ENCODE results near the gene EFCAB8.
A peak's percentile ranks its signal among the peaks of the same experiment; 100 is the strongest.
"Not testable (repeated sequence)": the region's sequence is repeated elsewhere in the genome, so short reads cannot be mapped to it uniquely, and the experiment has no call there.

Gene EFCAB8

DNA sequence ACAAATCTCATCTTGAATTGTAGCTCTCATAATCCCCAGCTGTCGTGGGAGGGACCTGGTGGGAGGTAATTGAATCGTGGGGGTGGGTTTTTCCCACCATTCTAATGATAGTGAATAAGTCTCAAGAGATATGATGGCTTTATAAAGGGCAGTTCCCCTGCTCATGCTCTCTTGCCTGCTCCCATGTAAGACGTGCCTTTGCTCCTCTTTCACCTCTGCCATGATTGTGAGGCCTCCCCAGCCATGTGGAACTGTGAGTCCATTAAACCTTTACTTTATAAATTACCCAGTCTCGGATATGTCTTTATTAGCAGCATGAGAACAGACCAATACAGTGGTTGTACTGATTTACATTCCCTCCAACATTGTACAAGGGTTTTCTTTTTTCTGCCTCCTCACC, 75.9 kb downstream of the EFCAB8 start:
- Mint-ChIP-seq H3K4me3 (no peak overlapping the region), H3K36me3 (ENCODE audit: insufficient read depth) (peaks cover 1% of the 10 kb centered on the region), H3K9me3 (no peaks in the 10 kb centered on the region), H3K27ac (no peak overlapping the region), H3K4me1 (ENCODE audit: low read depth in 2 of 2) (no peaks in the 10 kb centered on the region), H3K27me3 (peaks cover 5 to 8% of the 10 kb centered on the region in 2 donors)
- DNase-seq (no peak), ATAC-seq (replicated peaks) (no peak)

DNA sequence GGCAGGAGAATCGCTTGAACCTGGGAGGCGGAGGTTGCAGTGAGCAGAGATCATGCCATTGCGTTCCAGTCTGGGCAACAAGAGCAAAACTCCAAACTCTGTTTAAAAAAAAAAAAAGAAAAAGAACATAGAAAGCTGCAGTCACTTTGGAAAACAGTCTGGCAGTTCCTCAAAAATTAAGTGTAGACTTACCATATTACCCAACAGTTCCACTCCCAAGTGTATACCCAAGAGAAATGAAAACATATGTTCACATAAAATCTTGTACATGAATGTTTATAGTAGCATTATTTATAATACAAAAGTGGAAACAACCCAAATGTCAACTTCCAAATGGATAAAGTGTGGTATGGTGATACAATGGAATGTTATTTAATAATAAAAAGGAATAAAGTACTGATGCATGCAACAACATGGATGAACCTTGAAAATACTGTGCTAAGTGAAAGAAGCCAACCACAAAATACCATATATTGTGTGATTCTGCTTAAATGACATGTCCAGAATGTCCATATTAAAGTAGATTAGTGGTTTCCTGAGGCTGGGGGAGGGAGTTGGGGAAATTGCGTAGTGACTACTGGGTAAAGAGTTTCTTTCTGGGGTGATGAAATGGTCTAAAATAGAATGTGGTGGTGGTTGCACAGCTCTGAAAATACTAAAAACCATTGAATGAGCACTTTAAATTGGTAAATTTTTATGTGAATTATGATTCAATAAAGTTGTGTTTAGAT, 82.6 kb downstream of the EFCAB8 start:
- peaks cover 6% of the 10 kb centered on the region for H3K36me3 Mint-ChIP-seq (ENCODE audit: insufficient read depth)
- H3K4me1 Mint-ChIP-seq (ENCODE audit: low read depth in 2 of 2): peaks cover 6% of the 10 kb centered on the region in 2 donors
- DNase-seq: no peak
- peaks cover 9 to 15% of the 10 kb centered on the region in 2 donors for H3K27me3 Mint-ChIP-seq
- no peak overlapping the region for H3K4me3 Mint-ChIP-seq
- no peak for ATAC-seq (replicated peaks)
- H3K27ac Mint-ChIP-seq: no peak overlapping the region
- no peaks in the 10 kb centered on the region for H3K9me3 Mint-ChIP-seq

DNA sequence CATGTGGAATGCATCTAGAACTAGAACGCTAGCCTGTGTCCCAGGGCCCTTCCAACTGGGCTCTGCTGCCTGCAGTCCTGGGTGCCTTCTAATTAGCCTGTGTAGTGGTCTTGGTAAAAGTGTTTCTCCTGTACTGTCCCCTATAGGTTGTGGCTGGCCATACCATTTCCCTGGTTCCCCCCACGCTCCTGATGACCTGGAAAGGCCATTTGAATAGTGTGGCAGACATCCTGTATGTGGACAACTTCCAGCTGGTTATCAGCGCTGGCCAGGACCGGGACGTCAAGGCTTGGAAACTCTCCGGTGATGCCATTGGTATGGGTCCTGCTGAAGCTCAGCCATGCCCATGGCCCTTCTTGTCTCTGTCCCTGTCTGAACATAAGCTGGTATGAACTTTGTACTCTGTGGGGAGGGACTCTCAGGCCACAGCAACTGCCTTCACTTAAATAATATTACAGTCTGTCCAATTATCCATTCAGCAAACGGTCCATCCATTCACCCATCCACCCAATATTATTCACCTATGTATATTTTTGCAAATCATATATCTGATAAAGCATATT, 84.8 kb downstream of the EFCAB8 start:
- Mint-ChIP-seq H3K4me1 (ENCODE audit: low read depth in 2 of 2) (peaks cover 6% of the 10 kb centered on the region in 2 donors), H3K27ac (no peak overlapping the region), H3K27me3 (peaks cover 9 to 15% of the 10 kb centered on the region in 2 donors), H3K4me3 (no peak overlapping the region), H3K36me3 (ENCODE audit: insufficient read depth) (peaks cover 6% of the 10 kb centered on the region), H3K9me3 (no peaks in the 10 kb centered on the region)
- DNase-seq (no peak), ATAC-seq (replicated peaks) (no peak)

DNA sequence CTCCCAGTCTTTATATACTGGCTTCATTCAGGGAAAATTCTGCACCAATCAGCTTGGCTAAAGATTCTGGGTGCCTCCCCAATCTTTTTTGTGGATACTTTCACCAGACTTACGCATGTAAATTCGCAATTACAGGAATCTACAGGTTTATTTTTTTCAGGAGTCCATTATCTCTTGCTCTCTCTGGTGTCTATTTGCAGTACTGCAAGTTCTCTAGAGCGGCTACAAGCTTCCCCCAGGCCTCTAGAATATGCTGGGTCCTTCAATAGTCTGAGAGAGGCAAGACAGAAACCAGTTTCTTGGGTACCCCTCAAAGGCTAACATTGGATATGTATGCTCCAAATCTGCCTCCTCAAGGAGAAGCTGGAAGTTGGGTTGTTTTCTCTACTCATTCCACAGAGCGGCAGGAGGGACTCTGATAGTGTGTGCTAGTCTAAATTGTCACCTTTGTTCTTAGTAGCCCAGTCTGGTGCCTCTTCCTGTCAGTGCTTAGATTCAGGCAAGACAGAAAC, 87.0 kb downstream of the EFCAB8 start:
- Mint-ChIP-seq H3K27me3 (no peaks in the 10 kb centered on the region), H3K27ac (peak overlapping the region; percentile 28 to 30), H3K4me3 (no peak overlapping the region), H3K9me3 (no peaks in the 10 kb centered on the region), H3K36me3 (ENCODE audit: insufficient read depth) (peaks cover 2% of the 10 kb centered on the region), H3K4me1 (ENCODE audit: low read depth in 2 of 2) (peaks cover 6 to 11% of the 10 kb centered on the region in 2 donors)
- ATAC-seq (replicated peaks) (peak; percentile 85), DNase-seq (peak in 1 of 3 experiments; percentile 21)

DNA sequence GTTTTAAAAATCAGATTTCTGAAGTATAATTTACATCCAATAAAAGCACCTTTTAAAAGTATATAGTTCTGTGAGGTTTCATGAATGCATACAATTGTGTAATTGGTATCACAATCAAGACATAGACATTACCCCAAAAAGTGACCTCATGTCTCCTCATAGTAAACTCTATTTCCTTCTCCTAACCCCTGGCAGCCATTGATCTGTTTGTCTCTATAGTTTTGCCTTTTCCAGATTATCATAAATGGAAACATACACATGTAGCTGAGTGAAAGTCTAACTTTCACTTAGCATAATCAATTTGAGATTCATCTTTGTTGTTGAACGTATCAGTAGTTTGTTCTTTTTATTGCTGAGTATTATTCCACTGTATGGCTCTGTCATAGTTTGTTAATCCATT, 87.9 kb downstream of the EFCAB8 start:
- Mint-ChIP-seq H3K9me3 (no peaks in the 10 kb centered on the region), H3K36me3 (ENCODE audit: insufficient read depth) (no peaks in the 10 kb centered on the region), H3K4me1 (ENCODE audit: low read depth in 2 of 2) (peaks cover 5 to 11% of the 10 kb centered on the region in 2 donors), H3K27ac (no peak overlapping the region), H3K4me3 (no peak overlapping the region), H3K27me3 (no peaks in the 10 kb centered on the region)
- no peak for ATAC-seq (replicated peaks)
- no peak for DNase-seq

DNA sequence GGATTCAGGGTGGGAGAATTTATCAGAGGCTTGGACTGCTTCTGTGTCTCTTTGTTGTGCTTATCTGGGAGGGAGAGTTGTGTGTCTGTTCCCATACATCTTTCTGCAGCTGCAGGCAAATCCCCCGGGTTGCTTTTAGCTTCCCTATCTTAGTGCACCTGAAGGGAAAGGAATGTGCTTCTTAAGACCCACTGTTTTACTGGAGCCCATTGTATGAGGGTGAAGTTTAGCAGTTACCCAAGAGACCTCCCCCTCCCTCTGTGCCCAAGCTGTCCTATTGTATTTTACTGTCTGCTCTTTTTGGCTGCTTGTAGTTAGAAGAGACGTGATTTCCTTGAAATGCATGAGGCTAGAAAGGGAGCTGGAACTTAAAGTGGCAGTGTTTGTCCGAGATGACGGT, 91.8 kb downstream of the EFCAB8 start:
- H3K36me3 Mint-ChIP-seq (ENCODE audit: insufficient read depth); H3K27ac Mint-ChIP-seq: not testable (repeated sequence)
- peaks cover 3 to 10% of the 10 kb centered on the region in 2 donors for H3K4me1 Mint-ChIP-seq (ENCODE audit: low read depth in 2 of 2)

DNA sequence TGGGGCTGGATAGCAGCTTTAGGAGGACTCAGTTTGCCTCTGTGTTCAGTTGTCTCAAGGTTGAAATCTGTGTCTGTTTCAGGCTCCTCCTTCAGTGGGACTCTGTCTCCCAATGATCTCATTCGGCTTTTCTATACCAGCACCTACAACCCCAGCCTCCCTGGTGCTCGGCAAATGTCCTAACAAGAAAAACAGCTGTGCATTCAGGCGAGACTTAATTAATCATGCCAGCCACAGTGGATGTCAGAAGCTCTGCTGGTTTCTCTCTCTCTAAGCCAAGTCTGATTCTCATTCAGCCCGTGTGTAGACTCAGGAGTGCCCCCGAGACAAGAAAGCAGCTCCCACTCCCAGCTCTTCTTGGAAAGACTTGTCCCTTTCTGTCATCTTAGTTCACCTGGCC, 98.7 kb downstream of the EFCAB8 start:
- H3K4me1 Mint-ChIP-seq (ENCODE audit: low read depth in 2 of 2): peaks cover 6% of the 10 kb centered on the region in 2 donors
- ATAC-seq (replicated peaks) (no peak), DNase-seq (no peak)
- H3K4me3 Mint-ChIP-seq: no peak overlapping the region
- no peak overlapping the region for H3K27ac Mint-ChIP-seq
- peaks cover 0 to 6% of the 10 kb centered on the region in 2 donors for H3K27me3 Mint-ChIP-seq
- no peaks in the 10 kb centered on the region for H3K36me3 Mint-ChIP-seq (ENCODE audit: insufficient read depth)
- H3K9me3 Mint-ChIP-seq: peaks cover 3 to 8% of the 10 kb centered on the region in 2 donors

More for the DNA sequence above, 91.8 kb downstream of the EFCAB8 start:
- H3K9me3 Mint-ChIP-seq; ATAC-seq (replicated peaks); DNase-seq; H3K27me3 Mint-ChIP-seq; H3K4me3 Mint-ChIP-seq: not testable (repeated sequence)

DNA sequence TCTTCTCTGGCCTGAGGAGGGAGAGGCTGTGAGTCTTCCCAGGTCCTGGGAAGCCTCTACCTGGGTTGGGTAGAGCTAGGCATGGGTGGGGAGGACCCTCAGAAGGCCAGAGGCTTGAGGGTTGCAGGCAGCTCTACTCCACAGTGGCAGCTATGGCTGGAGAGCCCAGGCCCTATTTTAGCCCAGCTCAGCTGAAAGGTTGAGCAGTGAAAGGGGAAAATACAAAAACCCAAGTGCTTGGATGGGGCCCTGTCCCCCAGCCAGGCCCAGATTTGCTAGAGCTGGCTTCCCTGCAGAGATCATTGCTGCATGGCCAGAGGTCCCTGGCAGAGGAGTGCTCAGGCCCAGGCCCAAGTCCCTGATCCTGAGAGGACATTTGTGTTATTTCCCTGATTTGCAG, 99.9 kb downstream of the EFCAB8 start:
- ATAC-seq (replicated peaks) (no peak), DNase-seq (no peak)
- Mint-ChIP-seq H3K27ac (peak overlapping the region in 1 of 2 donors; percentile 42), H3K27me3 (peaks cover 0 to 6% of the 10 kb centered on the region in 2 donors), H3K4me3 (no peak overlapping the region), H3K9me3 (peaks cover 3 to 8% of the 10 kb centered on the region in 2 donors), H3K36me3 (ENCODE audit: insufficient read depth) (no peaks in the 10 kb centered on the region), H3K4me1 (ENCODE audit: low read depth in 2 of 2) (peaks cover 6 to 7% of the 10 kb centered on the region in 2 donors)

DNA sequence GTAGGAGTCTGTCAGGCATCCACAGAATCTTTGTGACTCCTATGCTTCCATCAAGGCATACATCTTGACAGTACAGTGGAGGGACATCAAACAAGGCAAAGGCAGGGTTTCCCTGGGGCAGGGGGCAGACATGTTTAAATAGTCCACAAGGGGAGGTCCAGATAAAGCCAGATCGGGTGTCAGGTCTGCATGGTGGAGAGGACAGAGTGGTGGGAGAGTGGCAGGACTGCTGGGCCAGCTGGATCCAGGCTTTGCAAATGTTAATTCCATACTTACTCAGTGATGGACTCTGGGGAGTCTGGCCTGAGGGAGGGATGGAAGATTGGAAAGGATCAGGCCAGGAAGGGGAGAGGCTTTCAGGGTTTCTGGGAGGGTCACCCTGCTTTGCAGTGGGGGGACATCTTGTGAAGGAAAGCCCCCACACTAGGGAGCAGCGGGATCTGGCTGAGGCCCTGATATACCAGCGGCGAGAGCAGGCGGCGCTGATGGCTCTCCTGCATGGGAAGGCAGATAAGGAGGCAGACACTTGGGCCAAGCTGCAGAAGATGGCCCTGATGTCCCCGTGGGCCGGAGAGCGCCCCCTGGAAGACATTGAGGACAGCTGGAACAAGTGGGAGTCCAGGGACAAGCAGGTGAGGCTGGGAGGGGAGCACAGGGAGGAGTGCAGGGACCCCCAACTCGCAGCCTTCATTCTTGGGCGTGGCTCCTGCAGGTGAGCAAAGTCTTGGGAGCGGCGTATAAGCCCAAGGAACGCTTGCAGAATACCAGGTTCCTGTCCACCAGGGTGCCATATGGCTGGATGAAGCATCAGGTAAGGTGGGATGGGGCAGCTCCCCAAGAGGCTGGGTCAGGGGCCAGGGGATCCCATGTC, 100.9 kb downstream of the EFCAB8 start:
- no peak overlapping the region for H3K4me3 Mint-ChIP-seq
- peaks cover 6 to 10% of the 10 kb centered on the region in 2 donors for H3K4me1 Mint-ChIP-seq (ENCODE audit: low read depth in 2 of 2)
- H3K36me3 Mint-ChIP-seq (ENCODE audit: insufficient read depth): no peaks in the 10 kb centered on the region
- ATAC-seq (replicated peaks) (no peak), DNase-seq (no peak)
- peaks cover 0 to 6% of the 10 kb centered on the region in 2 donors for H3K27me3 Mint-ChIP-seq
- peaks cover 3 to 8% of the 10 kb centered on the region in 2 donors for H3K9me3 Mint-ChIP-seq
- peak overlapping the region in 1 of 2 donors; percentile 8 for H3K27ac Mint-ChIP-seq

DNA sequence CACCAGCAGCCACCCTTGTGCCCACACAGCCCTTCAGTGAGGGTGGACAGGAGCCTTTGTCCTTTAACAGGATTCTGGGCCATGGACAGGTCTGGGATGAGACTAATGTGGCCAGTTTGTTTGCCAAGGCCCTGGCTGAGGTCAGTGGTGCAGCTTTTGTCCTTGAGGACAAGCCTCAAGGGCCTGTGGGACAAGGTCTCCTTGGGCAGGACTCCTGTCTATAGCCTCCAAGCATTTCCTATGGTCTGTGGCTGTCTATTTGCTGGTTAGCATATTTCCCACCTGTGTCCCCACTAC, 101.4 kb downstream of the EFCAB8 start:
- Mint-ChIP-seq H3K9me3 (peaks cover 3 to 8% of the 10 kb centered on the region in 2 donors), H3K27ac (no peak overlapping the region), H3K36me3 (ENCODE audit: insufficient read depth) (no peaks in the 10 kb centered on the region), H3K4me1 (ENCODE audit: low read depth in 2 of 2) (peaks cover 8 to 12% of the 10 kb centered on the region in 2 donors), H3K27me3 (peaks cover 0 to 6% of the 10 kb centered on the region in 2 donors), H3K4me3 (no peak overlapping the region)
- ATAC-seq (replicated peaks): no peak
- no peak for DNase-seq

DNA sequence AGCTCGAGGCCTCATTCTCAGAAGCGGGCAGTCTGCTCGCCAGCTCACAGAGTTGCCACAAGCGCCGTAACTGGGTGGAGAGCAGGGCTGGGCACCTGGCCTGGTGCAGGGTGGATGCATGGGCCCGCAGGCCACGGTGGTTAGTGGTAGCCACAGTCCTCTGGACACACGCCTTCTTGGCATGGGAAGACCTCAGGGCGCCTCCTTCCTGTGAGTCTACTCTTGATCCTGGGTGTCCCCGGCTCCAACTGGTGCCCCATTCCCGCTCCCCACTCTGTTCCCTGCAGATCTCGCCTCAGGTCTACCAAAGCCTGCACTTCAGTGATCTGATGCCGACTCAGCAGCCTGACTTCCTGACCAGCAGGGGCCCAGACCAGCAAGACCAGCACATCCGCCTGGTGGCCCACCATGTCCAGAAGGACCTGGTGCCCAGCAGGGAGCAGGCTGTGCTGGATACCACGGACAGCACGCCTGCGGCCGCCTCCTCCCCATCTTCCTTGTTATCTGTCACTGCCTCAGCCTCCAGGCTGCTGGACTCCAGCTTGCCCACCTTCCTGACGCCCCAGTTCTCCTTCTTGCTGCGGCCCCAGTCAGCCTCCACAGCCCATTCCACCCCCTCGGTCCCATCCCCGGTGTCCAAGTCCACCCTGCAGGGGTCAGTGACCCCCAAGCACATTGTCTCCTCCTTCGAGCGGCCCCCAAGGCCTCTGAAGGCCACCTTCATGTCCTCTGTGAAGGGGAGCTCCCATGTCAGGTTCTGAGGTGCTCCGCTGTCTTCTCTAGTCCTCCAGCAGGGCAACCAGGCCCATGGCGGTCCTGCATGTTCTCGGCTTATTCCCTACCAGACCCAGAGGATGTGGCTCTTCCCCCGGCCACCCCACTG, 102.4 kb downstream of the EFCAB8 start:
- H3K27me3 Mint-ChIP-seq: peaks cover 0 to 6% of the 10 kb centered on the region in 2 donors
- H3K36me3 Mint-ChIP-seq (ENCODE audit: insufficient read depth): no peaks in the 10 kb centered on the region
- peak overlapping the region; percentile 75 to 78 for H3K27ac Mint-ChIP-seq
- DNase-seq: no peak
- H3K9me3 Mint-ChIP-seq: peaks cover 3 to 8% of the 10 kb centered on the region in 2 donors
- no peak overlapping the region for H3K4me3 Mint-ChIP-seq
- peaks cover 17 to 21% of the 10 kb centered on the region in 2 donors for H3K4me1 Mint-ChIP-seq (ENCODE audit: low read depth in 2 of 2)
- no peak for ATAC-seq (replicated peaks)

DNA sequence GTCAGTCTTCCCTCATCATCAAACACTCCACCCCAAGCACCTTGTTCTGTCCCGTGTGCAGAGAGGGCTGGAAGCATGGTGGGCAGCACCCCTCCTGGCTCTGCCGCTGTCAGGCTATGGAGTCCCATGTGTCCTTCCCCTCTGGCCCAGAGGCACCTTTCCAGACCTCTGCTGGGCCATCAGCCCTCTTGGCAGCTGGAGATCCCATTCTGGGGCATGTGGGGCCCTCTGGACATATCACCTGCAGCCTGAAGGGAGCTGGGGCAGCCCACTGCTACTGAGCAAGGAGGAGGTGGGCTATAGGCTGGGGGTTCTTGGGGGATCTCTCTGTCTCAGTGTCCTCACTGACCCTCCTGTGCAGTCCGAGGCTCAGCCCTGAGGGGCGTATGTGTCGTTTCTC, 103.3 kb downstream of the EFCAB8 start:
- Mint-ChIP-seq H3K4me1 (ENCODE audit: low read depth in 2 of 2) (peaks cover 26 to 31% of the 10 kb centered on the region in 2 donors), H3K36me3 (ENCODE audit: insufficient read depth) (peaks cover 9% of the 10 kb centered on the region), H3K4me3 (no peak overlapping the region), H3K27me3 (no peaks in the 10 kb centered on the region), H3K27ac (peak overlapping the region; percentile 75 to 78), H3K9me3 (peaks cover 1 to 8% of the 10 kb centered on the region in 2 donors)
- ATAC-seq (replicated peaks) (no peak), DNase-seq (no peak)

DNA sequence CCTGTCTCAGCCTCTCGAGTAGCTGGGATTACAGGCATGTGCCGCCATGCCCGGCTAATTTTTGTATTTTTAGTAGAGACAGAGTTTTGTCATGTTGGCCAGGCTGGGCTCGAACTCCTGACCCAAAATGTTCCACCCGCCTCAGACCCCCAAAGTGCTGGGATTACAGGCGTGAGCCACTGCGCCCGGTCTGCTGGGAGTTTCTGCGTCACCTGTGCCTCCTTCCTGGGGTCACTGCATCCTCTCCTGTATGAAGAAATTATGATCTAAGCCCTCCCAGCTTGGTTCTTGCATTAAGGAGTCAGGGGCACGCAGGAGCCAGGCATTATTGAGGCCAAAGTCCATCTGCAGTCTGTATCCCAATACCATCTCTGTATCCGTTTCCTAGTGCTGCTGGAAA, 103.9 kb downstream of the EFCAB8 start:
- peak overlapping the region in 1 of 2 donors; percentile 74 for H3K27ac Mint-ChIP-seq
- not testable (repeated sequence) for ATAC-seq (replicated peaks); H3K9me3 Mint-ChIP-seq; H3K27me3 Mint-ChIP-seq; H3K4me3 Mint-ChIP-seq; DNase-seq
- H3K4me1 Mint-ChIP-seq (ENCODE audit: low read depth in 2 of 2): peaks cover 32 to 37% of the 10 kb centered on the region in 2 donors
- peaks cover 15% of the 10 kb centered on the region for H3K36me3 Mint-ChIP-seq (ENCODE audit: insufficient read depth)

All from effector memory CD8-positive, alpha-beta T cell (primary cell).